Rectal smooth muscle tissue (tissue), 1 donor: ENCODE measurements around the gene PPFIA1.

ENCODE experiments used
- H3K27ac ChIP-seq: one replicate; pipeline ENCODE4 v1.7.0; 2013; ENCODE audit warnings: low read depth, low read length, inconsistent platforms
- H3K27me3 ChIP-seq: one replicate; pipeline ENCODE4 v1.7.0; 2013; ENCODE audit warnings: low read length; ENCODE audit not compliant: control insufficient read depth, insufficient read depth
- H3K36me3 ChIP-seq: one replicate; pipeline ENCODE4 v1.7.0; 2013; ENCODE audit warnings: low read length; ENCODE audit not compliant: control insufficient read depth, insufficient read depth
- H3K4me1 ChIP-seq: one replicate; pipeline ENCODE4 v1.7.0; 2013; ENCODE audit warnings: low read length; ENCODE audit not compliant: control insufficient read depth, insufficient read depth
- H3K4me3 ChIP-seq: one replicate; pipeline ENCODE4 v1.7.0; 2013; ENCODE audit warnings: low read length
- H3K9ac ChIP-seq: one replicate; pipeline ENCODE4 v1.7.0; 2013; ENCODE audit warnings: low read length

Gene PPFIA1

DNA sequence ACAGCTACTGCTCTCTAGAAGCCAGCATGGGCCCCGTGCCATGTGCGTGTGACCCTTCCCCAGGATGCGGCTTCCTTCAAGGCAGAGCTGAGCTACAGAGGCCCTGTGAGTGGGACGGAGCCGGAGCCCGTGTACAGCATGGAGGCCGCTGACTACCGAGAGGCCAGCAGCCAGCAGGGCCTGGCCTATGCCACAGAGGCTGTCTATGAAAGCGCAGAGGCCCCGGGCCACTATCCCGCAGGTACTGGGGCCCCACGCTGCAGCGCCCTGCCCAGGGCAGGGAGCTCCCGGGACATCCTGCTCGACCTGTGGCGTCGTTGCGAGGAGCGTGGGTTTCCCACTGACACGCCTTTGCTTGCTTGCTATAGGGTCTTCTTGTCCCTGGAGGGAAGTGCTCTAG is 162.5 kb downstream of the PPFIA1 start:
- peaks cover 54% of the 10 kb centered on the region for H3K36me3 ChIP-seq

DNA sequence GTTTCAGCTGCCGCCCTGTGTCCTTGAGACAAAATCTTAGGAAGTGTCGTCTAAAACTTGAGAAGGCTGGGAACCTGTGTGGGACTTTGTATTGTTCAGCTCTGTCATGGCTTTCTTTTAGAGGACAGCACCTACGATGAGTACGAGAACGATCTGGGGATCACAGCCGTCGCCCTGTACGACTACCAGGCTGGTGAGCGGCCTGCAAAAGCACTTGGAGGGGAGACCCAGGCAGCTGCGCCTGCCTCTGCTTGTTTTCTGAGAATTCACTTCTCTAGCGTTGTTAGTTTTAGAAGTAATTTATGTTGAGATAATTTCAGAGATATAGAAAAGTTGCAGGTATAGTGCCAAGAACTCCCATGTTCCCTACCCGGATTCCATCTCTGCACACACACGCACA is 163.0 kb downstream of the PPFIA1 start:
- Histone ChIP-seq H3K36me3 (peaks cover 53% of the 10 kb centered on the region), H3K4me3 (no peak overlapping the region), H3K27ac (no peak overlapping the region), H3K9ac (no peak overlapping the region), H3K4me1 (no peaks in the 10 kb centered on the region), H3K27me3 (no peaks in the 10 kb centered on the region)

More for the DNA sequence above, 162.5 kb downstream of the PPFIA1 start:
- H3K27ac ChIP-seq, result no peak overlapping the region
- H3K4me3 ChIP-seq, result no peak overlapping the region
- no peaks in the 10 kb centered on the region for H3K4me1 ChIP-seq
- no peaks in the 10 kb centered on the region for H3K27me3 ChIP-seq
- no peak overlapping the region for H3K9ac ChIP-seq
